Iris pigment epithelial cell (primary cell): ENCODE data around the gene MRPS15.

ENCODE experiments used
- DNase-seq: peaks from one replicate; pipeline ENCODE4 v3.0.0-alpha.2; 2011; ENCODE audit warnings: low read depth

Gene MRPS15

GRCh38 chr1:36457691-36458090, 6.5 kb downstream of the MRPS15 start:
- peak; percentile 71 for DNase-seq

- no peak for DNase-seq
Observed at GRCh38 chr1:36456391-36456928, 7.7 kb downstream of the MRPS15 start.

- no peak for DNase-seq
Observed at GRCh38 chr1:36455386-36455785, 8.8 kb downstream of the MRPS15 start.

GRCh38 chr1:36453600-36454388, 10.4 kb downstream of the MRPS15 start:
- DNase-seq = no peak

GRCh38 chr1:36453051-36453450, 11.1 kb downstream of the MRPS15 start:
- no peak for DNase-seq

- no peak for DNase-seq
Observed at GRCh38 chr1:36450919-36451305, 13.3 kb downstream of the MRPS15 start.

- DNase-seq = peak; percentile 96
Observed at GRCh38 chr1:36450270-36450918, 13.8 kb downstream of the MRPS15 start, which contains the start of gene OSCP1. Gene OSCP1, minus strand, starts transcription at chr1:36450451. Its CDS starts 82 bp downstream, at chr1:36450369.

GRCh38 chr1:36448530-36449056, 15.6 kb downstream of the MRPS15 start:
- no peak for DNase-seq

- no peak for DNase-seq
Observed at GRCh38 chr1:36447450-36447849, 16.7 kb downstream of the MRPS15 start.

- no peak for DNase-seq
Observed at GRCh38 chr1:36446746-36447145, 17.4 kb downstream of the MRPS15 start.

GRCh38 chr1:36446271-36446670, 17.9 kb downstream of the MRPS15 start:
- DNase-seq = peak; percentile 18

- DNase-seq = no peak
Observed at GRCh38 chr1:36443297-36443696, 20.9 kb downstream of the MRPS15 start.

GRCh38 chr1:36442337-36442736, 21.8 kb downstream of the MRPS15 start:
- DNase-seq = no peak

GRCh38 chr1:36440646-36441045, 23.5 kb downstream of the MRPS15 start:
- DNase-seq = no peak

- DNase-seq = no peak
Observed at GRCh38 chr1:36440044-36440443, 24.1 kb downstream of the MRPS15 start.

- DNase-seq = no peak
Observed at GRCh38 chr1:36438715-36439114, 25.5 kb downstream of the MRPS15 start.

- DNase-seq = peak; percentile 67
Observed at GRCh38 chr1:36436821-36437220, 27.4 kb downstream of the MRPS15 start.

GRCh38 chr1:36433102-36433501, 31.1 kb downstream of the MRPS15 start:
- no peak for DNase-seq

GRCh38 chr1:36432616-36433015, 31.6 kb downstream of the MRPS15 start:
- no peak for DNase-seq

GRCh38 chr1:36425791-36426190, 38.4 kb downstream of the MRPS15 start:
- DNase-seq = no peak

GRCh38 chr1:36421649-36422048, 42.5 kb downstream of the MRPS15 start:
- DNase-seq = no peak

- peak; percentile 82 for DNase-seq
Observed at GRCh38 chr1:36420836-36421317, 43.3 kb downstream of the MRPS15 start.

GRCh38 chr1:36420409-36420808, 43.8 kb downstream of the MRPS15 start:
- peak; percentile 50 for DNase-seq
